ENCODE data around the gene TAPT1. TPM values are rescaled to one million over a fixed set of nuclear protein-coding genes. Genes with fewer than 3 reads are reported as not detected.
A peak's percentile ranks its signal among the peaks of the same experiment; 100 is the strongest.

The TAPT1 gene
- total and polyA plus RNA-seq, 2 of the 13 experiments (the other 11 are each of a cell fraction or from before 2014, with no cell fraction given): 24.5 to 25.3 TPM

DNA sequence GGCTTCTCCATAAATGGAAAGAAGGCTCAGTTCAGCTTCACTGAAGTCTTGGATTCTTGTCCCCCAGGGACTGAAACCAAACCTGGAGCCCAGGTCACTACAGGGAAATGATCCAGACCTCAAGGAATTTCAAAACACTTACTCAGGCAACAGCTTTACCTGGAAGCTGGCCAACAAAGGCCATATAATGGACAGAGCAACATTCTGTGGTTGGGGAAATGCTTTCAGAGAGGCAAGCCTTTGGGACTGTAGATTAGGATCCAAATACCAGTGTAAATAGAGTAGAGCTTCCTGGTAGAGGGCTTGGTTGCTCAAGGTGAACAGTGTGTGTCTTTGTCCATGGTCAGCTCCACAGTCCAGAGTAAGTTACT, 85.4 kb downstream of the TAPT1 start (continued):
- TF ChIP-seq, protein P1, sequence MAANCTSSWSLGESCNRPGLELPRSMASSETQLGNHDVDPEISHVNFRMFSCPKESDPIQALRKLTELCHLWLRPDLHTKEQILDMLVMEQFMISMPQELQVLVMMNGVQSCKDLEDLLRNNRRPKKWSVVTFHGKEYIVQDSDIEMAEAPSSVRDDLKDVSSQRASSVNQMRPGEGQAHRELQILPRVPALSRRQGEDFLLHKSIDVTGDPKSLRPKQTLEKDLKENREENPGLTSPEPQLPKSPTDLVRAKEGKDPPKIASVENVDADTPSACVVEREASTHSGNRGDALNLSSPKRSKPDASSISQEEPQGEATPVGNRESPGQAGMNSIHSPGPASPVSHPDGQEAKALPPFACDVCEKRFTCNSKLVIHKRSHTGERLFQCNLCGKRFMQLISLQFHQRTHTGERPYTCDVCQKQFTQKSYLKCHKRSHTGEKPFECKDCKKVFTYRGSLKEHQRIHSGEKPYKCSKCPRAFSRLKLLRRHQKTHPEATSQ (CRISPR knock-in tag; IDR thresholded peaks at IDR 0.05; ENCODE audit: borderline replicate concordance): no peak
- TF ChIP-seq ZSCAN20 (CRISPR knock-in tag; IDR thresholded peaks at IDR 0.05; ENCODE audit: borderline replicate concordance): no peak
- TF ChIP-seq ZNF12 (CRISPR knock-in tag; IDR thresholded peaks at IDR 0.05): no peak; the same call in 1 of the 2 replicates
- no peak for TF ChIP-seq CHD2 (IDR thresholded peaks at IDR 0.05; ENCODE audit: low read depth, low read length)
- TF ChIP-seq ZNF7 (CRISPR knock-in tag; IDR thresholded peaks at IDR 0.05): no peak
- TF ChIP-seq, protein P2, sequence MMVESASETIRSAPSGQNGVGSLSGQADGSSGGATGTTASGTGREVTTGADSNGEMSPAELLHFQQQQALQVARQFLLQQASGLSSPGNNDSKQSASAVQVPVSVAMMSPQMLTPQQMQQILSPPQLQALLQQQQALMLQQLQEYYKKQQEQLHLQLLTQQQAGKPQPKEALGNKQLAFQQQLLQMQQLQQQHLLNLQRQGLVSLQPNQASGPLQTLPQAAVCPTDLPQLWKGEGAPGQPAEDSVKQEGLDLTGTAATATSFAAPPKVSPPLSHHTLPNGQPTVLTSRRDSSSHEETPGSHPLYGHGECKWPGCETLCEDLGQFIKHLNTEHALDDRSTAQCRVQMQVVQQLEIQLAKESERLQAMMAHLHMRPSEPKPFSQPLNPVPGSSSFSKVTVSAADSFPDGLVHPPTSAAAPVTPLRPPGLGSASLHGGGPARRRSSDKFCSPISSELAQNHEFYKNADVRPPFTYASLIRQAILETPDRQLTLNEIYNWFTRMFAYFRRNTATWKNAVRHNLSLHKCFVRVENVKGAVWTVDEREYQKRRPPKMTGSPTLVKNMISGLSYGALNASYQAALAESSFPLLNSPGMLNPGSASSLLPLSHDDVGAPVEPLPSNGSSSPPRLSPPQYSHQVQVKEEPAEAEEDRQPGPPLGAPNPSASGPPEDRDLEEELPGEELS (CRISPR knock-in tag; IDR thresholded peaks at IDR 0.05): peak; percentile 75
- no peak for TF ChIP-seq ZNF550 (CRISPR knock-in tag; IDR thresholded peaks at IDR 0.05; ENCODE audit: borderline replicate concordance)
- TF ChIP-seq ZNF841 (CRISPR knock-in tag; IDR thresholded peaks at IDR 0.05; ENCODE audit: borderline replicate concordance): no peak
- TF ChIP-seq ZNF792 (CRISPR knock-in tag; IDR thresholded peaks at IDR 0.05): peak; percentile 67
- TF ChIP-seq, protein P3, sequence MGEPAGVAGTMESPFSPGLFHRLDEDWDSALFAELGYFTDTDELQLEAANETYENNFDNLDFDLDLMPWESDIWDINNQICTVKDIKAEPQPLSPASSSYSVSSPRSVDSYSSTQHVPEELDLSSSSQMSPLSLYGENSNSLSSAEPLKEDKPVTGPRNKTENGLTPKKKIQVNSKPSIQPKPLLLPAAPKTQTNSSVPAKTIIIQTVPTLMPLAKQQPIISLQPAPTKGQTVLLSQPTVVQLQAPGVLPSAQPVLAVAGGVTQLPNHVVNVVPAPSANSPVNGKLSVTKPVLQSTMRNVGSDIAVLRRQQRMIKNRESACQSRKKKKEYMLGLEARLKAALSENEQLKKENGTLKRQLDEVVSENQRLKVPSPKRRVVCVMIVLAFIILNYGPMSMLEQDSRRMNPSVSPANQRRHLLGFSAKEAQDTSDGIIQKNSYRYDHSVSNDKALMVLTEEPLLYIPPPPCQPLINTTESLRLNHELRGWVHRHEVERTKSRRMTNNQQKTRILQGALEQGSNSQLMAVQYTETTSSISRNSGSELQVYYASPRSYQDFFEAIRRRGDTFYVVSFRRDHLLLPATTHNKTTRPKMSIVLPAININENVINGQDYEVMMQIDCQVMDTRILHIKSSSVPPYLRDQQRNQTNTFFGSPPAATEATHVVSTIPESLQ (CRISPR knock-in tag; conservative IDR thresholded peaks at IDR 0.05): no peak
- no peak for TF ChIP-seq HHEX (CRISPR knock-in tag; IDR thresholded peaks at IDR 0.05)
- no peak for TF ChIP-seq DMAP1 (CRISPR knock-in tag; IDR thresholded peaks at IDR 0.05)
- TF ChIP-seq, protein P4, sequence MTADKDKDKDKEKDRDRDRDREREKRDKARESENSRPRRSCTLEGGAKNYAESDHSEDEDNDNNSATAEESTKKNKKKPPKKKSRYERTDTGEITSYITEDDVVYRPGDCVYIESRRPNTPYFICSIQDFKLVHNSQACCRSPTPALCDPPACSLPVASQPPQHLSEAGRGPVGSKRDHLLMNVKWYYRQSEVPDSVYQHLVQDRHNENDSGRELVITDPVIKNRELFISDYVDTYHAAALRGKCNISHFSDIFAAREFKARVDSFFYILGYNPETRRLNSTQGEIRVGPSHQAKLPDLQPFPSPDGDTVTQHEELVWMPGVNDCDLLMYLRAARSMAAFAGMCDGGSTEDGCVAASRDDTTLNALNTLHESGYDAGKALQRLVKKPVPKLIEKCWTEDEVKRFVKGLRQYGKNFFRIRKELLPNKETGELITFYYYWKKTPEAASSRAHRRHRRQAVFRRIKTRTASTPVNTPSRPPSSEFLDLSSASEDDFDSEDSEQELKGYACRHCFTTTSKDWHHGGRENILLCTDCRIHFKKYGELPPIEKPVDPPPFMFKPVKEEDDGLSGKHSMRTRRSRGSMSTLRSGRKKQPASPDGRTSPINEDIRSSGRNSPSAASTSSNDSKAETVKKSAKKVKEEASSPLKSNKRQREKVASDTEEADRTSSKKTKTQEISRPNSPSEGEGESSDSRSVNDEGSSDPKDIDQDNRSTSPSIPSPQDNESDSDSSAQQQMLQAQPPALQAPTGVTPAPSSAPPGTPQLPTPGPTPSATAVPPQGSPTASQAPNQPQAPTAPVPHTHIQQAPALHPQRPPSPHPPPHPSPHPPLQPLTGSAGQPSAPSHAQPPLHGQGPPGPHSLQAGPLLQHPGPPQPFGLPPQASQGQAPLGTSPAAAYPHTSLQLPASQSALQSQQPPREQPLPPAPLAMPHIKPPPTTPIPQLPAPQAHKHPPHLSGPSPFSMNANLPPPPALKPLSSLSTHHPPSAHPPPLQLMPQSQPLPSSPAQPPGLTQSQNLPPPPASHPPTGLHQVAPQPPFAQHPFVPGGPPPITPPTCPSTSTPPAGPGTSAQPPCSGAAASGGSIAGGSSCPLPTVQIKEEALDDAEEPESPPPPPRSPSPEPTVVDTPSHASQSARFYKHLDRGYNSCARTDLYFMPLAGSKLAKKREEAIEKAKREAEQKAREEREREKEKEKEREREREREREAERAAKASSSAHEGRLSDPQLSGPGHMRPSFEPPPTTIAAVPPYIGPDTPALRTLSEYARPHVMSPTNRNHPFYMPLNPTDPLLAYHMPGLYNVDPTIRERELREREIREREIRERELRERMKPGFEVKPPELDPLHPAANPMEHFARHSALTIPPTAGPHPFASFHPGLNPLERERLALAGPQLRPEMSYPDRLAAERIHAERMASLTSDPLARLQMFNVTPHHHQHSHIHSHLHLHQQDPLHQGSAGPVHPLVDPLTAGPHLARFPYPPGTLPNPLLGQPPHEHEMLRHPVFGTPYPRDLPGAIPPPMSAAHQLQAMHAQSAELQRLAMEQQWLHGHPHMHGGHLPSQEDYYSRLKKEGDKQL (CRISPR knock-in tag; IDR thresholded peaks at IDR 0.05; ENCODE audit: low read depth): peak; percentile 63; the same call in 1 of the 2 replicates
- no peak for TF ChIP-seq ZNF567 (CRISPR knock-in tag; IDR thresholded peaks at IDR 0.05; ENCODE audit: borderline replicate concordance)
- no peak for TF ChIP-seq ZNF674 (CRISPR knock-in tag; IDR thresholded peaks at IDR 0.05; ENCODE audit: low read depth)
- no peak for TF ChIP-seq ZNF549 (CRISPR knock-in tag; IDR thresholded peaks at IDR 0.05)
- no peak for TF ChIP-seq MZF1 (CRISPR knock-in tag; IDR thresholded peaks at IDR 0.05; ENCODE audit: borderline replicate concordance)

Measured in HepG2 (cell line).